ENCODE data around the gene SSTR3. TPM values are rescaled to one million over a fixed set of nuclear protein-coding genes. Genes with fewer than 3 reads are reported as not detected.
A peak's percentile ranks its signal among the peaks of the same experiment; 100 is the strongest.

The SSTR3 gene
- total and polyA plus RNA-seq, 9 of the 15 experiments (the other 6 are each of a cell fraction or from before 2014, with no cell fraction given) = 0.03 TPM; not detected in 8

- TF ChIP-seq ATF6 (CRISPR knock-in tag; IDR thresholded peaks at IDR 0.05) = no peak
- no peak for TF ChIP-seq HNRNPH1 (optimal IDR thresholded peaks at IDR 0.05; ENCODE audit: low read depth, low read length)
- TF ChIP-seq RFX1 (IDR thresholded peaks at IDR 0.05) = no peak
- TF ChIP-seq CBX5 (IDR thresholded peaks at IDR 0.05; ENCODE audit: borderline replicate concordance, low read depth) = no peak
- TF ChIP-seq TCF7L2 (IDR thresholded peaks at IDR 0.05; ENCODE audit: low read depth, low read length) = no peak
- TF ChIP-seq NFIC (IDR thresholded peaks at IDR 0.05) = peak; percentile 31
- TF ChIP-seq HDAC2 (IDR thresholded peaks at IDR 0.05) = peak; percentile 5
- TF ChIP-seq RNF219 (CRISPR knock-in tag; IDR thresholded peaks at IDR 0.05) = no peak
- TF ChIP-seq CBFB (CRISPR knock-in tag; IDR thresholded peaks at IDR 0.05) = 0 out of 2 replicates have a peak, but pooled peaks have one; percentile 28
- TF ChIP-seq MXD1 (CRISPR knock-in tag; IDR thresholded peaks at IDR 0.05; ENCODE audit: borderline replicate concordance, poor library complexity, severe bottlenecking) = no peak
- peak; percentile 67 to 72; a peak in 3 of 4 replicates for TF ChIP-seq NRF1 (conservative IDR thresholded peaks at IDR 0.05 in 1 of 2, IDR thresholded peaks at IDR 0.05 in 1 of 2)
- no peak for TF ChIP-seq SETDB1 (IDR thresholded peaks at IDR 0.05; ENCODE audit: low read length)
- 0 out of 2 replicates have a peak, but pooled peaks have one; percentile 3 for TF ChIP-seq TOE1 (IDR thresholded peaks at IDR 0.05; ENCODE audit: borderline replicate concordance)
- no peak for TF ChIP-seq TOE1 (CRISPR knock-in tag; IDR thresholded peaks at IDR 0.05; ENCODE audit: borderline replicate concordance, low read depth)
- no peak for TF ChIP-seq POU5F1 (IDR thresholded peaks at IDR 0.05; ENCODE audit: borderline replicate concordance, low read depth, low read length, partially characterized antibody)
- TF ChIP-seq L3MBTL2 (IDR thresholded peaks at IDR 0.05) = peak; percentile 26
- TF ChIP-seq RAD21 (CRISPR knock-in tag; conservative IDR thresholded peaks at IDR 0.05 in 1 of 2, IDR thresholded peaks at IDR 0.05 in 1 of 2) = no peak
- TF ChIP-seq PRMT5 (CRISPR knock-in tag; IDR thresholded peaks at IDR 0.05) = no peak
- no peak for TF ChIP-seq ZBED1 (IDR thresholded peaks at IDR 0.05)
- no peak for TF ChIP-seq ZNF165 (CRISPR knock-in tag; IDR thresholded peaks at IDR 0.05; ENCODE audit: borderline replicate concordance)
- TF ChIP-seq HMG20B (CRISPR knock-in tag; IDR thresholded peaks at IDR 0.05) = no peak
These were observed 12.5 kb downstream of the SSTR3 start (continued) for GRCh38 chr22:37199760-37200108.

Measured in K562 (cell line).